SK-N-SH treated with all-trans-retinoic acid at 6 μM for 48 hours (cell line): ENCODE measurements around the gene PGAM1.

Experiments used
- ATAC-seq: fragments of 200-7000 bp; cut with Tn5 transposase; 3 replicates; pipeline ENCODE4 v1.9.1; 2020; ENCODE audit warnings: mild to moderate bottlenecking, moderate library complexity
- ARNTL ChIP-seq: fragments of 450-650 bp; formaldehyde crosslinking; IDR thresholded peaks from 2 replicates; pipeline ENCODE4 v1.5.0; 2020; ENCODE audit warnings: low read depth, mild to moderate bottlenecking, moderate library complexity, borderline replicate concordance
- BACH2 ChIP-seq: fragments of 250-450 bp; sonication (Bioruptor Pico); IDR thresholded peaks from 2 replicates; pipeline ENCODE4 v1.9.0; 2021; ENCODE audit warnings: mild to moderate bottlenecking, borderline replicate concordance
- CREB5 ChIP-seq: fragments of 250-450 bp; sonication (Bioruptor Pico); IDR thresholded peaks from 2 replicates; pipeline ENCODE4 v1.5.1; 2020; ENCODE audit warnings: low read depth, mild to moderate bottlenecking, moderate library complexity
- CSDC2 ChIP-seq: fragments of 250-450 bp; sonication (Bioruptor Pico); IDR thresholded peaks from 2 replicates; pipeline ENCODE4 v1.5.0; 2020; ENCODE audit warnings: mild to moderate bottlenecking, moderate library complexity
- CSRNP3 ChIP-seq: fragments of 250-450 bp; sonication (Bioruptor Pico); IDR thresholded peaks from 2 replicates; pipeline ENCODE4 v1.5.1; 2021; ENCODE audit warnings: mild to moderate bottlenecking, moderate library complexity
- ESRRG ChIP-seq: fragments of 250-450 bp; sonication (Bioruptor Pico); IDR thresholded peaks from 2 replicates; pipeline ENCODE4 v1.6.1; 2021; ENCODE audit warnings: mild to moderate bottlenecking
- GLIS3 ChIP-seq: fragments of 250-450 bp; sonication (Bioruptor Pico); IDR thresholded peaks from 2 replicates; pipeline ENCODE4 v1.5.0; 2020; ENCODE audit warnings: mild to moderate bottlenecking, moderate library complexity
- OSR1 ChIP-seq: fragments of 250-450 bp; sonication (Bioruptor Pico); IDR thresholded peaks from 2 replicates; pipeline ENCODE4 v1.8.0; 2022; ENCODE audit warnings: moderate library complexity, mild to moderate bottlenecking, inconsistent platforms
- PATZ1 ChIP-seq: fragments of 250-450 bp; sonication (Bioruptor Pico); IDR thresholded peaks from 2 replicates; pipeline ENCODE4 v1.8.0; 2020; ENCODE audit warnings: mild to moderate bottlenecking, moderate library complexity, borderline replicate concordance
- POU6F1 ChIP-seq: fragments of 250-450 bp; sonication (Bioruptor Pico); IDR thresholded peaks from 2 replicates; pipeline ENCODE4 v1.8.0; 2021; ENCODE audit warnings: low read depth, mild to moderate bottlenecking, moderate library complexity, borderline replicate concordance
- PPARA ChIP-seq: fragments of 250-450 bp; sonication (Bioruptor Pico); IDR thresholded peaks from 2 replicates; pipeline ENCODE4 v1.5.0; 2020; ENCODE audit warnings: mild to moderate bottlenecking, borderline replicate concordance
- RARB ChIP-seq: fragments of 250-450 bp; sonication (Bioruptor Pico); IDR thresholded peaks from 2 replicates; pipeline ENCODE4 v1.8.0; 2021; ENCODE audit warnings: mild to moderate bottlenecking, moderate library complexity
- TCF4 ChIP-seq: fragments of 250-450 bp; sonication (Bioruptor Pico); IDR thresholded peaks from 2 replicates; pipeline ENCODE4 v1.8.0; 2021; ENCODE audit warnings: mild to moderate bottlenecking, moderate library complexity, borderline replicate concordance
- TOX ChIP-seq: fragments of 250-450 bp; sonication (Bioruptor Pico); IDR thresholded peaks from 2 replicates; pipeline ENCODE4 v1.8.0; 2021; ENCODE audit warnings: mild to moderate bottlenecking, moderate library complexity, borderline replicate concordance
- TSHZ2 ChIP-seq: fragments of 250-450 bp; sonication (Bioruptor Pico); IDR thresholded peaks from 2 replicates; pipeline ENCODE4 v1.5.0; 2020; ENCODE audit warnings: mild to moderate bottlenecking, moderate library complexity
- ZC3H10 ChIP-seq: fragments of 250-450 bp; sonication (Bioruptor Pico); IDR thresholded peaks from 2 replicates; pipeline ENCODE4 v1.5.1; 2021; ENCODE audit warnings: mild to moderate bottlenecking, moderate library complexity
- ZFP3 ChIP-seq: fragments of 250-450 bp; sonication (Bioruptor Pico); IDR thresholded peaks from 2 replicates; pipeline ENCODE4 v1.5.0; 2020; ENCODE audit warnings: mild to moderate bottlenecking, moderate library complexity
- ZFP30 ChIP-seq: fragments of 450-650 bp; formaldehyde crosslinking; IDR thresholded peaks from 2 replicates; pipeline ENCODE4 v1.5.0; 2022; ENCODE audit warnings: mild to moderate bottlenecking, moderate library complexity
- ZNF565 ChIP-seq: fragments of 450-650 bp; formaldehyde crosslinking; conservative IDR thresholded peaks from 2 replicates; pipeline ENCODE4 v1.5.0; 2020; ENCODE audit warnings: low read depth, mild to moderate bottlenecking, moderate library complexity
- ZNF8 ChIP-seq: fragments of 450-650 bp; formaldehyde crosslinking; IDR thresholded peaks from 2 replicates; pipeline ENCODE4 v1.5.0; 2020; ENCODE audit warnings: mild to moderate bottlenecking, moderate library complexity

The PGAM1 gene

GRCh38 chr10:97459933-97460332, 33.9 kb downstream of the PGAM1 start:
- no peak for ATAC-seq

GRCh38 chr10:97462309-97462708, 36.3 kb downstream of the PGAM1 start:
- no peak for ATAC-seq

More at GRCh38 chr10:97459933-97460332, 33.9 kb downstream of the PGAM1 start:
- TF ChIP-seq BACH2 (CRISPR knock-in tag) (no peak), CREB5 (CRISPR knock-in tag) (no peak), ZFP30 (CRISPR knock-in tag) (no peak), TCF4 (CRISPR knock-in tag) (no peak), TOX (CRISPR knock-in tag) (no peak), GLIS3 (CRISPR knock-in tag) (no peak), ZFP3 (CRISPR knock-in tag) (no peak), CSRNP3 (CRISPR knock-in tag) (no peak), POU6F1 (CRISPR knock-in tag) (no peak)

GRCh38 chr10:97463363-97464132, 37.6 kb downstream of the PGAM1 start:
- peak; percentile 70 for ATAC-seq
- TF ChIP-seq GLIS3 (CRISPR knock-in tag): no peak
- no peak for TF ChIP-seq POU6F1 (CRISPR knock-in tag)
- TF ChIP-seq CREB5 (CRISPR knock-in tag): no peak
- no peak for TF ChIP-seq ZNF565 (CRISPR knock-in tag)
- TF ChIP-seq ARNTL (CRISPR knock-in tag): no peak
- no peak for TF ChIP-seq ZNF8 (CRISPR knock-in tag)
- no peak for TF ChIP-seq TSHZ2 (CRISPR knock-in tag)
- no peak for TF ChIP-seq OSR1 (CRISPR knock-in tag)
- no peak for TF ChIP-seq ESRRG (CRISPR knock-in tag)
- TF ChIP-seq TCF4 (CRISPR knock-in tag): no peak
- TF ChIP-seq ZFP3 (CRISPR knock-in tag): no peak
- TF ChIP-seq CSDC2 (CRISPR knock-in tag): no peak
- TF ChIP-seq BACH2 (CRISPR knock-in tag): no peak
- TF ChIP-seq PATZ1 (CRISPR knock-in tag): no peak

More at GRCh38 chr10:97462309-97462708, 36.3 kb downstream of the PGAM1 start:
- TF ChIP-seq OSR1 (CRISPR knock-in tag) (no peak), PPARA (CRISPR knock-in tag) (no peak), RARB (CRISPR knock-in tag) (no peak), TOX (CRISPR knock-in tag) (no peak), ZNF565 (CRISPR knock-in tag) (no peak), ZFP30 (CRISPR knock-in tag) (no peak), ZC3H10 (no peak), POU6F1 (CRISPR knock-in tag) (no peak)
